Right lobe of liver (tissue), 4 donors: Measurements from ENCODE around the gene ALK.

ENCODE experiments used
- POLR2A ChIP-seq: fragments of 450-650 bp; IDR thresholded peaks from one replicate; pipeline ENCODE4 v1.6.1; 2017; ENCODE audit warnings: antibody characterized with exemption, mild to moderate bottlenecking
- TF ChIP-seq, protein P1 (sequence below), 4 donors: fragments of 200-600 bp in 3 of 4; fragments of 450-650 bp in 1 of 4; IDR thresholded peaks; one replicate each; pipeline versions ENCODE4 v1.5.1 to v1.8.0; 2016 to 2022; ENCODE audit warnings: antibody characterized with exemption in 4 of 4, mild to moderate bottlenecking in 2 of 4
- donor health status: DM: no; HTN: no; CAD: no.
- donor health status: DM: no; HTN: no; CAD: no.
- donor health status: DM: no; HTN: yes; CAD: no.

DNA sequence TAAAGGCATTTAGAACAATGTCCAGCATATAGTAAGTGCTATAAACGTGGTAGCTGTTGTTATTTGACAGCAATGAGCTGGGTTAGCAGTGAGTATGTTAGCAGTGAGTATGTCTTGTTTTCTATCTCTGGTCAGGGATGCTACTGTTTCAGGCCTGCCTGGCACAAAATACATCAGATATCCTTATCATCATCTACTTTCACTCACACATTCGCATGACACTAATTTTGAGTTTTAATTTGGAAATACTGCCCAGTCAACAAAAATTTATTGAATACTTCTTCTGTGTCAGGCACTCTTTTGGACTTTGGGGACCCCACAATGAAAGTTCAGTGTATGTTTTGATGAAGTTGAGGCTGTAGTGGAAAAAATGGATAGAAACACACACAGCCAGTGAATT, 404.6 kb downstream of the ALK start:
- TF ChIP-seq, protein P1, sequence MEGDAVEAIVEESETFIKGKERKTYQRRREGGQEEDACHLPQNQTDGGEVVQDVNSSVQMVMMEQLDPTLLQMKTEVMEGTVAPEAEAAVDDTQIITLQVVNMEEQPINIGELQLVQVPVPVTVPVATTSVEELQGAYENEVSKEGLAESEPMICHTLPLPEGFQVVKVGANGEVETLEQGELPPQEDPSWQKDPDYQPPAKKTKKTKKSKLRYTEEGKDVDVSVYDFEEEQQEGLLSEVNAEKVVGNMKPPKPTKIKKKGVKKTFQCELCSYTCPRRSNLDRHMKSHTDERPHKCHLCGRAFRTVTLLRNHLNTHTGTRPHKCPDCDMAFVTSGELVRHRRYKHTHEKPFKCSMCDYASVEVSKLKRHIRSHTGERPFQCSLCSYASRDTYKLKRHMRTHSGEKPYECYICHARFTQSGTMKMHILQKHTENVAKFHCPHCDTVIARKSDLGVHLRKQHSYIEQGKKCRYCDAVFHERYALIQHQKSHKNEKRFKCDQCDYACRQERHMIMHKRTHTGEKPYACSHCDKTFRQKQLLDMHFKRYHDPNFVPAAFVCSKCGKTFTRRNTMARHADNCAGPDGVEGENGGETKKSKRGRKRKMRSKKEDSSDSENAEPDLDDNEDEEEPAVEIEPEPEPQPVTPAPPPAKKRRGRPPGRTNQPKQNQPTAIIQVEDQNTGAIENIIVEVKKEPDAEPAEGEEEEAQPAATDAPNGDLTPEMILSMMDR (IDR thresholded peaks at IDR 0.05), result no peak
- no peak for TF ChIP-seq POLR2A
